Frontal cortex (tissue), 4 donors: ENCODE results near the gene SCGN. TPM values are rescaled to one million over a fixed set of nuclear protein-coding genes. Genes with fewer than 3 reads are reported as not detected.
A peak's percentile ranks its signal among the peaks of the same experiment; 100 is the strongest.

ENCODE experiments used
- DNase-seq, 2 donors: peaks; one replicate each; pipeline ENCODE4 v3.0.0; 2012; ENCODE audit warnings: low spot score in 2 of 2
- FAIRE-seq: peaks from 2 replicates; lab custom pipeline; 2012; peaks lifted over from hg19 to GRCh38; lab: Jason Lieb, UNC
- total RNA-seq: library from RNA; depleted of rRNA; stranded (reverse); fragments of >200 nt; gene quantifications from one replicate; pipeline ENCODE4 v1.2.3, GENCODE V29; 2014
- donor health status: control.
- donor health status: control.
- donor health status: control.

Gene SCGN
- total RNA-seq, 1 donor from 2014 or later, result 30.2 TPM

- FAIRE-seq (no peak), DNase-seq (no peak)
These were observed 29.8 kb downstream of the SCGN start for GRCh38 chr6:25681848-25682247.

GRCh38 chr6:25682324-25682723, 30.3 kb downstream of the SCGN start:
- DNase-seq (no peak), FAIRE-seq (no peak)

DNA sequence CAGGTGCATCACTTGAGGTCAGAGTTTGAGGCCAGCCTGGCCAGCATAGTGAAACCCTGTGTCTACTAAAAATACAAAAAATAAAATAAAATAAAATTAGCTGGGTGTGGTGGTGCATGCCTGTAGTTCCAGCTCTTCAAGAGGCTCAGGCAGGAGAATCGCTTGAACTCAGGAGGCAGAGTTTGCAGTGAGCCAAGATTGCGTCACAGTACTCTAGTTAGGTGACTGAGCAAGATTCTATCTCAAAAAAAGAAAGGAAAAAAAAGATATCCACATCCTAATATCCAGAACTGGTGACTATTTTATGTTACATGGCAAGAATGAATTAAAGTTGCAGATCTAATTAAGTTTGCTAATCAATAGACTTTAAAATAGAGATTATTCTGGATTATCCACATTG, 32.5 kb downstream of the SCGN start:
- DNase-seq (no peak), FAIRE-seq (no peak)

- no peak for FAIRE-seq
These were observed 33.2 kb downstream of the SCGN start for GRCh38 chr6:25685251-25685650.

GRCh38 chr6:25685896-25686295, 33.9 kb downstream of the SCGN start:
- DNase-seq, result no peak
- FAIRE-seq, result no peak

More at GRCh38 chr6:25685251-25685650, 33.2 kb downstream of the SCGN start:
- no peak for DNase-seq

GRCh38 chr6:25686856-25687255, 34.8 kb downstream of the SCGN start:
- DNase-seq, result no peak
- FAIRE-seq, result no peak

DNA sequence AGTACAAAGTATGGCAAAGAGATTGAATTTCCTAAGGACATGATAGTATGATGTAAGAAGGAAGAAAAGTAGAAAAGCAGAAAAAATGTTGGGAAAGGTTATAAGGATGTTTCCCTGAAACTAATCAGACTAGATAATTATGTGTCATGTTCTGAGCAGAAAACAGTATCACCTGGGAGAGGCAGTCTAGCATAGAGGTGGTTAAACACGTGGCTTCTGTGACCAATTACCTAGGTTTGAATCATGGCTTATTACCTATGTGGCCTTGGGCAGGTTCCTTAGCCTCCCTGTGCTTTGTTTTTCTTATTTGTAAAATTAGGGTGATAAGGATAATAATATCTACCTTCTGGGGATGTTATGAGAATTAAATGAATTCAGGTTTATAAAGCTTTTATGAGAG, 38.0 kb downstream of the SCGN start:
- DNase-seq (no peak), FAIRE-seq (no peak)

DNA sequence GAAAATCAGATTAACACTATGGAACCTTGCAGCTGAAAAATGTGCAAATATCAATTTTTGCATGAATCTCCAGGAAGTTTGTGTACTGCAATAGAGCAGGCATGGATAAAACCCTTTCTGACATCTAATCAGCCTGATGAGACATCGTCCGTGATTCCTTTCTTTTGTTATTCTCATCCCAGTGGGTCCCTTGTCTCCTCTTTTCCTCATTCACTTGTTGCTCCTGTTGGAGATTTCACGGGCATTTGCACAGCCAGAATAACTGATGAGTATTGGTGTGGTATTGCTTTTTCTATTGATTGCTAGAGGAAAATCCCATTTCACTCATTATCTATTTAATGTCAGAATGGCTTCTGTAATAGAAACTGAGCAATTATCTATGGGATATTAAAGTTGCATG, 39.9 kb downstream of the SCGN start:
- FAIRE-seq (no peak), DNase-seq (no peak)

DNA sequence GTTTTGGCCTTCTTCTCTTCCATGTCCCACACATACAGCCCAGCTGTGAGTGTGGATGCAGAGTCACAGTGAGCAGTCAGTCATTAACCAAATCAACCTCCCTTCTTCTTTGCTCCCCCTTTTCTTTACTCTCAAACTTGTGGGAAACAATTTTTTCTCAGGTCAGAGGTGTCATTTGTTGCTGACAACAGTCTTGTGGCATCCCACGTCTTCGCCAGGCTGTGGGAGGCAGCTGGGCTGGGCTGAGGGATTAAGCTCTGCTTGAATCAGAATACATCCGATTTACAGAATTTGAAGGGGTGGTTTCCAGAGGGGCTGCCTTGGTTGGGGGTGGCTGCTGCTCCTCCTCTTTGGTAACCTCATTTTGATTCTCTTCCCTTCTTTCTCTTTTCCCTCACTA, 40.5 kb downstream of the SCGN start:
- FAIRE-seq (no peak), DNase-seq (no peak)

- DNase-seq (no peak), FAIRE-seq (no peak)
These were observed 42.4 kb downstream of the SCGN start for GRCh38 chr6:25694366-25694765.

DNA sequence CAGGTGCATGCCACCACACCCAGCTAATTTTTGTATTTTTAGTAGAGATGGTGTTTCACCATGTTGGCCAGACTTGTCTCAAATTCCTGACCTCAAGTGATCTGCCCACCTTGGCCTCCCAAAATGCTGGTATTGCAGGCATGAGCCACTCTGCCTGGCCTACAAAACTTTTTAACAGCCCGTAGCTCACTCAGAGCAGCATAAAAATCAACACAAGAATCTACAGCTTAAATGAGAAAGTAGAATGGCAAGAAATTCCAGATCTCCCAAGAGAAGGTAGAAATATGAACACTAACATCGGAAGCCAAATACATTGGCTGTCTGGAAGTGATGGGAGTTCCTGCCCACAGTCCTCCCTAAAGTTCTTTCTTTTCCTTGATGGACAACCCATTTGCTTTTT, 43.7 kb downstream of the SCGN start:
- FAIRE-seq, result no peak
- no peak for DNase-seq

DNA sequence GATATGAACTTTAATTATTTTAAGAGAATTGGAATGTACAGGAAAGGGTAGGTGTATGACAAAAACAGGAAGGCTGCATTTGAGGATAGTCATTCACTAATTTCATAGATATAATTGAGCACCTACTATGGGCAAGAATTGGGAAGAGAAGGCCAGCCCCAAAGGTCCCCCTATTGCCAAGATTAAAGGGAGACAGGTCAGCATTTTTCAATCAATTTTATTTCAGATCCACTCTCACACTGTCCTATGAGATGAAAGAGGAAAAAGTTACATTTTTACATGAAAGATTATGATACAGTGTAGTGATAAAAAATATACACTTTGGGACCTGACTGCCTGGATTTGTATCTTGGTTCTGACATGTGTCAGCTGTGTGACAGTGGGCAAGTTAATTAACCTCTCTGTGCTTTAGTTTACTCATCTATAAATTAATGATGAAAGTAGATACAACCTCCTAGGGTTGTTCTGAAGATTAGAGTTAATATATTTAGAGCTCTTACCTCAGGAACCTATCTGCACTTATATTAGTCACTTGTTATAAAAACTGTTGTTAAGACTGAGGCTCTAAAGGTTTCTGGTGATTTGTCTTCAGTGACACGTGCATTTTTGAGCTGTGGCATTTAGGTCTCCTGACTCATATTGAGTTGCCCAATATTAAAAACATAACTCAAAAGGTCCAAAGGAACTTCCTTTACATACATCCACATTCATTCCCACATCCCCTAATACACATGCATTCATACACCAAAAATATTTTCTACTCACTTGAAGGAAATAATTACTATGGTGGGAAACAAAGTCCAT, 45.7 kb downstream of the SCGN start:
- DNase-seq (no peak), FAIRE-seq (no peak)

GRCh38 chr6:25698631-25699030, 46.6 kb downstream of the SCGN start:
- FAIRE-seq (no peak), DNase-seq (no peak)

- FAIRE-seq, result no peak
- DNase-seq, result no peak
These were observed 47.6 kb downstream of the SCGN start for GRCh38 chr6:25699649-25700048.

DNA sequence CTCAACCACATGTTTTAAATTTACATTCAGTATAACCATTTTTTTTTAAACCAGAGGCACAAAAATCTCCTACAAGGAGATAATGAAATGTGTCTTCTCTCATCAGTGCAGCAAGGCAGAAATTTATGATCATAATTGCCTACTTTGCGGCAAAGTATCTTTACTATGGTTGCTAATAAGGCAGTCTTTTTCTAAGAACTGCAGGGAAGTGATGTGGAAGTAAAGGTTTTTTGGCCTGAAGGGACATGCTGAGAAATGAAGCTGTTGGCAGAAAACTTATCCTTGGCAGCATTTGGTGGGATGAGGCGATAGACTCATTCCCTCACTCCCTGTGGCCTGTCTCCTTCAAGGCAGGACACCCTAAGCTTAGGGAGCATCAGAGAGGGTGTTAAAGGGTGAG, 48.7 kb downstream of the SCGN start:
- DNase-seq (peak in 1 of 2 donors; percentile 9), FAIRE-seq (no peak)

GRCh38 chr6:25701807-25702206, 49.8 kb downstream of the SCGN start:
- FAIRE-seq (no peak), DNase-seq (no peak)

DNA sequence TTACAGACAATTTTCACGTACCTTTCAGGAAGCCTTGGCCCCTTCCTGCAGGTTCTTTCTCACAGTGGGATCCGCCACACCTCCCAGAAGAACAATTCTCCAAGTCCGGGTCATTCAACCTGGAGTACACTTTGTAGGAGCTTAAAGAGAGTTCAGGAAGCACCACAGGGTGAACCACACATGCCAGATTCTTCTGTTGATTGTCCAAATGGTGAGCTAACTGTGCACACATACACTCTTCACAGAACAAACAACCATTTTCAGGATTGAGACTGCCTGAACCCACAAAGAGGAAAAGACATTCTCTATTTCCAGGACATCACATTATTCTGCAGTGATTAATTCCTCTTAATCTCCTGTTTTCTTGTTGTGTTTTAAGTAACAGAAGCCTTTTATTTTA, 51.0 kb downstream of the SCGN start:
- DNase-seq (no peak), FAIRE-seq (no peak)

DNA sequence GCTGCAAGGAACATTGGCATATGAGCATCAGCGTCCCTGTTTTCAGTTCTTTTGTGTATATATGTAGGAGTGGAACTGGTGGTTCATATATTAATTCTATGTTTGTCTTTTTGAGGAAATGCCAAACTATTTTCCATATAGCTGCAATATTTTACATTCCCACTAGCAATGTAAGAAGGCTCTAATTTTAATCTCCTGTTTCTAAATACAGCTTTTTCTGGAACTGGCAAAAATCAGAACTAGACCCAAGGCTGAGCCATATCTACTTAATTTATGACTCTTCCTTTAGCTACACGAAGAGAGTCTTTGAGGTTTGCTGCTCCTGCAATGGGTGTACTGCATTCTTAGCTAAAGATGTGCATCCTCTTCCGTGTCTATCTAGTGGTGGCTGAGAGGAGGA, 52.0 kb downstream of the SCGN start:
- DNase-seq, result no peak
- FAIRE-seq, result no peak

DNA sequence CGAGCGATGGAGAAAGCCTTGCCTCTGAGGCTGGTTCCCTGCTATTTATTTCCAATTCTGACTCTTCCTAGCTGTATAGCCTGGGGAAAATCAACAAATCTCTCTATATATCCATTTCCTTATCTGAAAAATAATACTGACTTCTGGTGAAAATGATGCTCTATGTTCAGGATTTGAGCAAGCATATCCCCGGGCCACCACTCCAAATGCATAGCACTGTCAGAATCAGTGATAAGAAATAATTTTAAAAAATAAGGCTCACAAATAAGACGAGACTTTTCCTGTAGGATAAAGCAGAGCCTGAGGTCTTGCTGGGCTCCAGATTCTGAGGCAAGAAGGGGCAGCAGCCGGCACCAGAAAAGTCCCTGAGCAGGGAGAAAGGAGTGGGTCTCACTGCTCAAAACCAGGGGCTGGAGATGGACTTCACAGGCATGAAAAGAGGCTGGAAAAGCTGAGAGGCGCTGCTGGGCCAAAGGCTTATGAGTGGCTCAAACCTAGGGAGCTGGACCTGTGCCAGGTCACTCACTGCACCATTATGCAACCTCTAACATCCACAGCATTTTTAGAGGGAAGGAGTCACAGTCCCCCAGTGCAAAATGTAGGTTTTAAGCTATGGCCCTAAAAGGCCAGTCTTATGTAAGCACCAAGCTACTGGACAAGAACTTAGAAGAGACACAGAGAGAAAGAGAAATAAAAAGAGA, 54.4 kb downstream of the SCGN start:
- FAIRE-seq (no peak), DNase-seq (no peak)

GRCh38 chr6:25709761-25710160, 57.7 kb downstream of the SCGN start:
- FAIRE-seq, result no peak
- no peak for DNase-seq

DNA sequence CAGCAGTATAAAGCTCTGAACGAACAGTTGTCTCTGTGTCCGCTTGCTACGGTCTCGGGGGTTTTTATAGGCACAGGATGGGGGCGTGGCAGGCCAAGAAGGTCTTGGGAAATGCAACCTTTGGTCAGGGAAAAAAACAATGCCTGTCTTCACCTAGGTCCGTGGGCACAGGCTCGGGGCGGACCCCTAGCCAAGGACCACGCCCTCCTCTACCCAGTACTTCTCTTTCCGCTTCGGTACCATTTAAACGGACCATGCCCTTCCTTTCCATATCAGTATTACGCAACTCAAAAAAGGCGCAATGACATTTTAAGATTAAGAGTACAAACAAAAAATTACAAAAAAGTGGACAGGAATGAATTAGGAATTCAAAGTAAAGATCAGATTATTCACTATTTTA, 58.3 kb downstream of the SCGN start:
- no peak for FAIRE-seq
- no peak for DNase-seq

- no peak for DNase-seq
- no peak for FAIRE-seq
These were observed 61.8 kb downstream of the SCGN start for GRCh38 chr6:25713824-25714223.
